DMS153 (cell line): ENCODE results near the gene ALMS1.
"Not testable (repeated sequence)": the region's sequence is repeated elsewhere in the genome, so short reads cannot be mapped to it uniquely, and the experiment has no call there.

ENCODE experiments used
- DNase-seq: peaks from one replicate; lab custom pipeline; 2025; lab: John Stamatoyannopoulos, UW

The ALMS1 gene

GRCh38 chr2:73404409-73404808 is 18.8 kb downstream of the ALMS1 start:
- no peak for DNase-seq

GRCh38 chr2:73406996-73407395 is 21.4 kb downstream of the ALMS1 start:
- DNase-seq = no peak

- no peak for DNase-seq
These were observed 22.6 kb downstream of the ALMS1 start for GRCh38 chr2:73408198-73408597.

GRCh38 chr2:73414696-73415095 is 29.1 kb downstream of the ALMS1 start:
- no peak for DNase-seq

- no peak for DNase-seq
These were observed 30.3 kb downstream of the ALMS1 start for GRCh38 chr2:73415906-73416305.

- DNase-seq = no peak
These were observed 32.7 kb downstream of the ALMS1 start for GRCh38 chr2:73418343-73418742.

GRCh38 chr2:73423913-73424312 is 38.3 kb downstream of the ALMS1 start:
- no peak for DNase-seq

GRCh38 chr2:73426176-73426575 is 40.5 kb downstream of the ALMS1 start:
- DNase-seq = no peak

GRCh38 chr2:73436019-73436418 is 50.4 kb downstream of the ALMS1 start:
- DNase-seq = no peak

- no peak for DNase-seq
These were observed 58.6 kb downstream of the ALMS1 start for GRCh38 chr2:73444202-73444601.

GRCh38 chr2:73448856-73449255 is 63.2 kb downstream of the ALMS1 start:
- DNase-seq = no peak

- DNase-seq = no peak
These were observed 63.8 kb downstream of the ALMS1 start for GRCh38 chr2:73449404-73449803.

GRCh38 chr2:73451263-73451972 is 65.8 kb downstream of the ALMS1 start:
- DNase-seq = no peak

- DNase-seq = no peak
These were observed 72.3 kb downstream of the ALMS1 start for GRCh38 chr2:73457982-73458381.

- DNase-seq = not testable (repeated sequence)
These were observed 76.8 kb downstream of the ALMS1 start for GRCh38 chr2:73462388-73462787.

- no peak for DNase-seq
These were observed 82.7 kb downstream of the ALMS1 start for GRCh38 chr2:73468376-73468775.

GRCh38 chr2:73483874-73484273 is 98.2 kb downstream of the ALMS1 start:
- DNase-seq = not testable (repeated sequence)

- no peak for DNase-seq
These were observed 101.5 kb downstream of the ALMS1 start for GRCh38 chr2:73487112-73487657.

GRCh38 chr2:73488079-73488478 is 102.4 kb downstream of the ALMS1 start:
- no peak for DNase-seq

GRCh38 chr2:73489053-73489452 is 103.4 kb downstream of the ALMS1 start:
- DNase-seq = no peak

- DNase-seq = no peak
These were observed 108.4 kb downstream of the ALMS1 start for GRCh38 chr2:73494031-73494430.

GRCh38 chr2:73503992-73504570 is 118.4 kb downstream of the ALMS1 start:
- no peak for DNase-seq

GRCh38 chr2:73504850-73505249 is 119.2 kb downstream of the ALMS1 start:
- DNase-seq = not testable (repeated sequence)

- not testable (repeated sequence) for DNase-seq
These were observed 124.8 kb downstream of the ALMS1 start for GRCh38 chr2:73510470-73510869.
